GM18498 (cell line): ENCODE results near the gene THADA.
"Not testable (repeated sequence)": the region's sequence is repeated elsewhere in the genome, so short reads cannot be mapped to it uniquely, and the experiment has no call there.

ENCODE experiments used
- ATAC-seq: cut with Tn5 transposase; IDR thresholded peaks from one replicate; pipeline ENCODE4 v1.9.1; 2021; ENCODE audit warnings: mild to moderate bottlenecking, moderate library complexity; ENCODE audit not compliant: unreplicated experiment

The THADA gene, protein sequence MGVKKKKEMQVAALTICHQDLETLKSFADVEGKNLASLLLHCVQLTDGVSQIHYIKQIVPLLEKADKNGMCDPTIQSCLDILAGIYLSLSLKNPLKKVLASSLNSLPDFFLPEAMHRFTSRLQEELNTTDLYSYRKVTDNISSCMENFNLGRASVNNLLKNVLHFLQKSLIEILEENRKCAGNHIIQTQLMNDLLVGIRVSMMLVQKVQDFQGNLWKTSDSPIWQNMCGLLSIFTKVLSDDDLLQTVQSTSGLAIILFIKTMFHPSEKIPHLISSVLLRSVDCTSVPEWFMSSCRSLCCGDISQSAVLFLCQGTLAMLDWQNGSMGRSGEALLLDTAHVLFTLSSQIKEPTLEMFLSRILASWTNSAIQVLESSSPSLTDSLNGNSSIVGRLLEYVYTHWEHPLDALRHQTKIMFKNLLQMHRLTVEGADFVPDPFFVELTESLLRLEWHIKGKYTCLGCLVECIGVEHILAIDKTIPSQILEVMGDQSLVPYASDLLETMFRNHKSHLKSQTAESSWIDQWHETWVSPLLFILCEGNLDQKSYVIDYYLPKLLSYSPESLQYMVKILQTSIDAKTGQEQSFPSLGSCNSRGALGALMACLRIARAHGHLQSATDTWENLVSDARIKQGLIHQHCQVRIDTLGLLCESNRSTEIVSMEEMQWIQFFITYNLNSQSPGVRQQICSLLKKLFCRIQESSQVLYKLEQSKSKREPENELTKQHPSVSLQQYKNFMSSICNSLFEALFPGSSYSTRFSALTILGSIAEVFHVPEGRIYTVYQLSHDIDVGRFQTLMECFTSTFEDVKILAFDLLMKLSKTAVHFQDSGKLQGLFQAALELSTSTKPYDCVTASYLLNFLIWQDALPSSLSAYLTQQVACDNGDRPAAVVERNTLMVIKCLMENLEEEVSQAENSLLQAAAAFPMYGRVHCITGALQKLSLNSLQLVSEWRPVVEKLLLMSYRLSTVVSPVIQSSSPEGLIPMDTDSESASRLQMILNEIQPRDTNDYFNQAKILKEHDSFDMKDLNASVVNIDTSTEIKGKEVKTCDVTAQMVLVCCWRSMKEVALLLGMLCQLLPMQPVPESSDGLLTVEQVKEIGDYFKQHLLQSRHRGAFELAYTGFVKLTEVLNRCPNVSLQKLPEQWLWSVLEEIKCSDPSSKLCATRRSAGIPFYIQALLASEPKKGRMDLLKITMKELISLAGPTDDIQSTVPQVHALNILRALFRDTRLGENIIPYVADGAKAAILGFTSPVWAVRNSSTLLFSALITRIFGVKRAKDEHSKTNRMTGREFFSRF (N-terminal part only)

DNA sequence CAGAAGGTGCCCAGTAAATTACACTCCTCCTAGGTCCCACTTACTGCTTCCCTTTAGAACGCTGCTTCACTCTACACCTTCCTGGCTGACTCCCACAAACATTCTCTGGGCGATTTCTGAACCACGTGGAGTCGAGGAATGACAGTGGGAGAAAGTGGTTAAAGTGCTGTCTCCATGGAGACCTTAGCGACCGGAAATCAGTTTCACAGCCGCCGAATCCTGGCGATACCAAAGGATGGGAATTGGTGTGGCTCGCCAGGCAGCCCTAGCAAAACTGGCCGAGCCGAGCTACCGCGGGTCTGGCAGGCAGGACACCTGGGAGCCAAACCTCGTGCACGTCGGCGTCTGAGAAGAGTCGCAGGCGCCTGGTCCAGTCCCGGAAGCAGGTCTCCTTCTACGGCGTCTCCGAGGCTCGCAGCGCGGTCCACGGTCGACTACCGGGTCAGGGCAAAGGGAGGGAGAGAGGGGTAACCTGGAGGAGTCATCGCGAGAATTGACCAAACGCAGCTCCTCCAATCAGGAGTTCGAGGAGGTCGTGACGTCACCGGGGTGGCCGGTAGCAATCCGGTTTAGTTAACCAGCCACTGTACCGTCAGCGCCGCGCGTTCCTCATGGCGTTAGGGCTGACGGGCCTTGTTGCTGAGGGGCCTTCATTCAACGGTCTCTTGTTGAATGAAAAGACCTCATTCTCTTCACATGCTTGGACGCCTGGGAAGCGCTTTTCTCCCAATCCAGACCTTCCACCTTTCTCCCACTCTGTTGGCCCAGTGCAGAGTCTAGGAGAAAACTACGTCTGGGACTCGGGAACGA lies at the start of gene THADA:
TSS of gene THADA (minus strand) at position 436 of the 810 bp plus-strand sequence. CDS start 3,646 bp downstream, outside the sequence.
- ATAC-seq = peak; percentile 99

DNA sequence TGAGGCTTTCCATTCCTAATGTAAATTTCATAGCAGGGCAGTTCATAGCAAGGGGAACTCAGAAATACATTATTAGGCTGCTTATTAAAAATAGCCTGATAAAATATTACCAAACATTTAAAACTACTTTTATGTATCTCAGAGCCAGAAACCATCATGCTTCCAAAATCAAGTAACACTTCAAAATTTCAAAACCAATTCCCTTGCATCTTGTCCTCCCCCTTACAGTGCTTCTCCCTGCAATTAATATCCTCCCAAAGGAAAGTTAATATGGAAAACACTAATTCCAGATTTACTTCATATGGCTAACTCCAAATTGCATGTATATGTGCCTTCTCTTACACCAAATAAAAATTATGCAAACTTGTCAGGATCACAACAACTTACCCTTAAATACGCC lies 47.8 kb upstream of the THADA start:
- no peak for ATAC-seq

DNA sequence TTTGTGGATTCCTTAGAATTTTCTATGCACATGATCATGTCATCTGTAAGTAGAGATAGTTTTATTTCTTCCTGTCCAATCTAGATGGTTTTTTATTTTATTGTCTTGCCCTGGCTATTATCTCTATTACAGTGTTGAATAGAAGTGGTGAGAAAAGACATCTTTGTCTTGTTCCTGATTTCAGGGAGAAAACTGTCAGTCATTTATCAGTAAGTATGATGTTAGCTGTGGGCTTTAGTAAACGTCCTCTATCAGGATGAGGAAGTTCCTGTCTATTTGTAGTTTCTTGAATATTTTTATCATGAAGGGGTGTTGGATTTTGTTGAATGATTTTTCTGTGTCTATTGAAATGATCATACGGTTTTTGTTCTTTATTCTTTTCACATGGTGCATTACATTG lies 46.5 kb upstream of the THADA start:
- no peak for ATAC-seq

DNA sequence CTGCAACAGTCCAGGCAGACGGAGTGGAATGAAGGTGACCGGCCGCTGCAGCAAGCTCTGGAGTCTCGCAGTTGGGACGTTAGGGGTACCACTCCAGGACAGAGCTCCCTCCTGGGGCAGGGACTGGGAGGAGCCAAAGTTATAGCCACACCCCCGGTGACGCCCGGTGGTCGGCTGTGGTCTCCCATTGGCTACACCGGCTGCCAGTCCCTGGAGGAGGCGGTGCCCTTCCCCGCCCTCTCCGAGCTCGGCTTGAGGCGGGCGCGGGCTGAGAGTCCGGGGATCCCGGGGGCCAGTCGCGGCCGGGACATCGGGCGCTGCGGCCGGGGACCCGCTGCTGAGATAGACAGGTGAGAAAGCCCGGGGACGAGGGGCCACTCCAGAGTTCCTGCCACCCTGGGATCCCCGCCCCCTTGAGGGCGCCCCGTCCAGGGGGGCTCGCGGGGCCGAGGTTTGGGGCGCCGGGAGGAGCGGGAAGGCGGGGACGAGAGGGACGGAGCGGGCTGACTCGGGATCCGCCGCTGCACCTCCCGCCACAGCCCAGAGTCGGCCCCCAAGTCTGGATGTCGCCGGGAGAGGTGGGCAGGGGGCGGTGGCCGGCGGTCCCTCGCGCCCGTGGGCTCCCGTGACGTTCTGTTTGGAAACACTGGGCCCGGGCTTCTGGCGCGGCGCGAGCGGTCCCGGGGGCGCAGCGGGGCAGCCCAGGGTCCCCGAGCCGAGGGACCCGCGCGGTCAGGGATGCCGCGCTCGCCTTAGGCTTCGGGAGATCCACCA lies 41.4 kb upstream of the THADA start, which contains the start of gene PLEKHH2:
TSS of gene PLEKHH2 (plus strand) at position 231 of the 774 bp plus-strand sequence. CDS start 7,414 bp downstream, outside the sequence.
- ATAC-seq = peak; percentile 100

DNA sequence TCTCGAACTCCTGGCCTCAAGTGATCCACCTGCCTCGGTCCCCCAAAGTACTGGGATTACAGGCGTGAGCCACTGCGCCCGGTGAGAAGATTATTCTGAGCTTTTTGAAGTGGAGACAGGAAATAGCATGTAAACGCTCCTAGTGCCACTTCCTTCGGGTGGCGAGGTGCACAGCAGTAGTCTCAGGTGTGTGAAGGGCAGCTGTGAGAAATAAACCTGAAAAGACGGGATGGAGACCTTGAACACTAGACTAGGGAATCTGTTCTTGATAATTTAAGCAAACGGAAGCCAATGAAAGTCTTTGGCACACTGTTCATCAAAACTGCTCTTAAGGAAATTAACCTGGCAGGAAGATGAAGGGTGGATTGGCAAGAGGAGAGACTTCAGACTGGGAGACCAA lies 40.8 kb upstream of the THADA start:
- ATAC-seq = no peak

DNA sequence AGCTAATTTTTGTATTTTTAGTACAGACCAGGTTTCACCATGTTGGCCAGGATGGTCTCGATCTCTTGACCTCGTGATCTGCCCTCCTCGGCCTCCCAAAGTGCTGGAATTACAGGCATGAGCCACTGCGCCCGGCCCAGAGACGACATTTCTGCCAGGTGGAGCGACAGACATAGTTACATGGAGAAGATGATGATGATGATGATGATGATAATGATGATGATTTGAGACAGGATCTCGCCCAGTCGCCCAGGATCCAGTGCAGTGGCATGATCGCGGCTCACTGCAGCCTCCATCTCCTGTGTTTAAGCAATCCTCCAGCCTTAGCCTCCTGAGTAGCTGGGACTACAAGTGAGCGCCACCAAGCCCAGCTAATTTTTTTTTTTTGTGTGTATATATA lies 40.3 kb upstream of the THADA start:
- not testable (repeated sequence) for ATAC-seq

DNA sequence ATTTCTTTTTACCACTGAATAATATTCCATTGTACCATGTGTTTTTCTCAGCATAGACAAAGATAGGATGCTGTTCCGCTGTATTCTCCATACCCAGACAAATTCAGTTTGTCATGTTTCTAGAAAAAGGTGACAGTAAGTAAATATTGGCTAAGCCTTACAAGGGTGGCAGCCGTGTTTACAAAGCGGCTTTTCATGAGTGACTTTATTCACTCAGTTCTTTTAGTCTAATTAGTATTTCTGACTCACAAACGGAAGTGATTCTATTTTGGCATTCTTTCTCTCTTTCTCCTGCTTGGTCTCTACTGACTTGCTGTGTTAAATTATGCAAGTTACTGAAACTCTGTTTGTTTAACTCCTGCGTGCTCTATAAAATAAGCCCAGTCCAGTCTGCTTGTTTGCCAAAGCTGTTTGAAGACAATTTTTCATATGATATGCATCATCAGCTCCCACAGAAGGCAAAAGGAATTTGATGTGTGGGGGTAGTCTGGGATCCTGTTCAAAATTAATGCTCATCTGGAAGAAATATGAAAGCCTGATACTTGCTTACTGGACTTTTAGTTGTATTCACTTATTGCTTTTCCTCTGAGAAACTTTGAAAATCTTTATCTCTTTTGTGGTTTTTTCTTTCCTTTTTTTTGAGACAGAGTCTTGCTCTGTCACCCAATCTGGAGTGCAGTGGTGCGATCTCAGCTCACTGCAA lies 38.9 kb upstream of the THADA start:
- no peak for ATAC-seq

DNA sequence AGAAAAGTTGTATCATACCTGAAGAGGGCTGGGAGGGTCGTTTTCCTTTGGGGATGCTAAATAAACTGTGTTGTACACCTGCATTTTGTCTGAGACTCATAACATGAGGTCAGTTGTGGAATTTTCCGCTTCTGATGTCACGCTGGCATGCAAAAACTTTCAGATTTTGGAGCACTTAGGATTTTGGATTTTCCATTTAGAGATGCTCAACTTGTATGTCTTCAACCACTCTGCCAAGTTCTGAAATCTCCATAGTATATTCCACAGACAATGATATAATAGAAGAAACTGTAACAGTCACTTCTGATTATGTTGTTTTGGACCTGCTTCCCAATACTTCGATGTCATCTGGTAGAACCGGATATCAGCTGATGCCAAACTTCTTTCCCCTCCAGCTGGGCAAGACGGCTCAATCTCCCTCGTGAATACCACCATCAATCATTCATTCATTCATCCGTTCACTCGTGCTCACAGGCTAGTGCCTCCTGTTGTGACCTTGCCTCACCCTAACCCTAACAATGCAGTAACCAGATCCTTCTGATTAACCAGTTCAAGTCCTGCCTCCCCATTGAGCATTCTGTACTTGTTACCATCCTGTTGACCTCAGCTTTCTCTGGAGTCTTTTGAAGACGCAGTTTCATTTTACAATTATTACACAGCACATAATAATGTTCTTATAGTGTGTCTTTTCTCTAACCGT lies 35.9 kb upstream of the THADA start:
- no peak for ATAC-seq

DNA sequence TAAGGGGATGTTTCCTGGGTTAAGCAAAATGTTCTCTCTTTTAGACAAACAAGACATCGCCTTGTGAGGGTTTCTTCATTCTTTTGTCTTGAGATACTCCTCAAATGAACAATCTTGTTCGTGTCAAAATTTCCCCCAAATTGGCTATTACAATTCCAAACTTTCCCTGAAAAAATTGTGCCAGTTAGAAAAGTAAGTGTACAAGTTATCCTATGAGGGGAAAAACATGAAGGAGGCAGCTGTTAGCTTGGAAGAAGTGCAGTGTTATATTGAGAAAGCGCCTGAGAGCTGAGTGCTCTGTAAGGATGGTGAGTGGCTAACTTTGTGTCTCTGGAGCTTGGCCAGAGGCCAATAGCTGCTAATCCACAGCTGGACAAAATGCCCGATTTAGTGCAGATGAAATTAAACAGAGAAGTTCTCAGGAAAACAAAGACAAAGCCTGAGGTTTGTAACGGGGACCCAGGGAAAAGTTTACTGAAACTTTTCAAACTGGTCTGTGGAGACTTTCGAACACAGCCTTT lies 27.2 kb upstream of the THADA start:
- no peak for ATAC-seq

DNA sequence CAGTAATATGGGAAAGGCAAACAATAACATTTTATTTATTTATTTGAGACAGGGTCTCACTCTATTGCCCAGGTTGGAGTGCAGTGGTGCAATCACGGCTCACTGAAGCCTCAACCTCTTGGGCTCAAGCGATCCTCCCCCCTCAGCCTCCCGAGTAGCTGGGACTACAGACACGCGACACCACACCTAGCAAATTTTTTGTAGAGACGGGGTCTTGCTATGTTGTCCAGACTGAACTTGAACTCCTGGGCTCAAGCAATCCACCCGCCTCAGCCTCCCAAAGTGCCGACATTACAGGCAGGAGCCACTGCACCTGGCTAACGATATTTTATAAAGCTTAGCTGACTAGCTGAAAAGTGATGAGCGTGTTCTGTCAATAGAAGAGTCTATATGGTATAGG lies 23.7 kb upstream of the THADA start:
- ATAC-seq = no peak

DNA sequence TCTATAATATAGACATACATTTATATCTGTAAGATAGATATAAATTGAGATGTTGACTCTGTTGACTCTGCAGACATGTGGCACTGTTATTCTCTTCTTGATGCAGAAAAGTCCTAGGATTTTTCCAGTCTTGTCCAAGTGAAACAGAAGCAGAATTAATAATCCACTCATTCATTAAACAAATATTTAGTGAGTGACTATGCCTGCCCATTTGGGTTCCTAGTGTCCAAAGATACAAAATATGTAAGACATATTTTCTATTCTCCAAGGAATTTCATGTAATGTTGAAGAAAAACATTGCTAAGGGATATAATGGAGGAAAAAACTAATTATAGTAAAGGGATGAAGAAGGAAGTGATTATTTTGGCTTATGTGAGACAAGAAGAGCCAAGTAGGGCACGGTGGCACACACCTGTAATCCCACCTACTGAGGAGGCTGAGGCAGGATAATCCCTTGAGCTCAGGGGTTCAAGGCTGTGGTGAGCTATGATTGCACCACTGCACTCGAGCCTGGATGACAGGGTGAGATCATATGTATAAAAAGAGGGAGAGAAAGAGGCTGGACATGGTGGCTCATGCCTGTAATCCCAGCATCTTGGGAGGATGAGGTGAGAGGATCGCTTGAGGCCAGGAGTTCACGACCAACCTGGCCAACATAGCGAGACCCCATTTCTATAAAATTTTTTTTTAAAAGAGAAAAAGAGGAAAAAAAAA lies 21.3 kb upstream of the THADA start:
- no peak for ATAC-seq

DNA sequence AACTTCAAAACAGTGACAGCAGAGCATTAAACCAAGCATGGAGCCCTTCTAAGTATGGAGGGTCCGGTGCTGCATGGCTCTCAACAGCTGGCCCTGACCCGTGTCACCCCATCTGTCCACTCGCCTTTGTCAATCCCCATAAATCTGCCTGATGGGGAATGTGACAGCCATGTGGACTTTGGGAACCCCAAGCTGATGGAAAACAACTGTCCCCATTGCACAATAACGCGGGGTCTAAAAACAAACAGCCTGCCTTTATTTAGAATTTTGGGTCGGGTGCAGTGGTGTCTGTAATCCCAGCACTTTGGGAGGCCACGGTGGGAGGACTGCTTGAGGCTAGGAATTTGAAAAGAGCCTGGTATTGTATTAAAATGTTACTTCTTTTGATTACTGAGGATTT lies 17.1 kb upstream of the THADA start:
- no peak for ATAC-seq

DNA sequence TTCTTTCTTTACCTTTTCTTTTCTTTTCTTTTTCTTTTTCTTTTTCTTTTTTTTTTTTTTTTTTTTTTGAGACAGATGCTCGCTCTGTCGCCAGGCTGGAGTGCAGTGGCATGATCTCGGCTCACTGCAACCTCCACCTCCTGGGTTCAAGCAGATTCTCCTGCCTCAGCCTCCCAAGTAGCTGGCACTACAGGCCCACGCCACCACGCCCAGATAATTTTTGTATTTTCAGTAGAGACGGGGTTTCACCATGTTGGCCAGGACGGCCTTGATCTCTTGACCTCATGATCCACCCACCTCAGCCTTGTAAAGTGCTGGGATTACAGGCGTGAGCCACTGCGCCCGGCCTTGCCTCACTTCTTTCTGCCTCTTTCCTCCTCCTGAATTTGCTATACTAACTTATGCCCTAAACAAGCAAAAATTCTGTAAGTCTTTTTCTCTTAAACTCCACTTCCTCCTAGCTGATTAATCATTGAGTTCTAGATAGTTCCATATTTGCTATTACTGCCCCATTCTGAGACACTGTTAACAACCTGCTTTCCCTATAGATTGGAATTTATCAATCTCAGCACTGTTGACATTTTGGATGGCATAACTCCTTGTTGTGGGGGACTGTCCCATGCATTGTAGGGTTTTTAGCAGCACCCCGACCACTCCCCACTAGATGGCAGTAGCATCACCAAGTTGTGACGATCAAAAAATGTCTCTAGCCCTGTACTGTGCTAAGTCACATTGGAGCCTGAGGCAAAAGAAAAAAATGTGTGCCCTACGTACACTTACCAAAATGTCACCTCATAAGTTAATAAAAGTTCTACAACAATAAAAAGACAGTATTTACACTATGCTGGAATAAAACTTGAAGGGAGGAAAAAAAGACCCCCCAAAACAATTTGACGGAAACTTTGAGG lies 16.4 kb upstream of the THADA start:
- ATAC-seq = no peak

DNA sequence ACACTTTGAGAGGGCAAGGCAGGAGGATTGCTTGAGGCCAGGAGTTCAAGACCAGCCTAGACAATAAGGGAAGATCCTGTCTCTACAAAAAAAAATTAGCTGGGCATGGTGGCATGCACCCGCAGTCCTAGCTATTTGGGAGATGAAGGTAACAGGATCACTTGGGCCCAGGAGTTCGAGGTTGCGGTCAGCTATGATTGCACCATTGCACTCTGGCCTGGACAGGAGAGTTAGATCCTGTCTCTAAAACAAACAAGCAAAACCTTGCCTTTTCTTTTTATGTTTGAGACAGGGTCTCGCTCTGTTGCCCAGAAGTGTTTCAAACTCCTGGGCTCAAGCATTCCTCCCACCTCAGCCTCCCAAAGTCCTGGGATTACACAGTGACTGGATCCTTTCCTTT lies 14.5 kb upstream of the THADA start:
- no peak for ATAC-seq

DNA sequence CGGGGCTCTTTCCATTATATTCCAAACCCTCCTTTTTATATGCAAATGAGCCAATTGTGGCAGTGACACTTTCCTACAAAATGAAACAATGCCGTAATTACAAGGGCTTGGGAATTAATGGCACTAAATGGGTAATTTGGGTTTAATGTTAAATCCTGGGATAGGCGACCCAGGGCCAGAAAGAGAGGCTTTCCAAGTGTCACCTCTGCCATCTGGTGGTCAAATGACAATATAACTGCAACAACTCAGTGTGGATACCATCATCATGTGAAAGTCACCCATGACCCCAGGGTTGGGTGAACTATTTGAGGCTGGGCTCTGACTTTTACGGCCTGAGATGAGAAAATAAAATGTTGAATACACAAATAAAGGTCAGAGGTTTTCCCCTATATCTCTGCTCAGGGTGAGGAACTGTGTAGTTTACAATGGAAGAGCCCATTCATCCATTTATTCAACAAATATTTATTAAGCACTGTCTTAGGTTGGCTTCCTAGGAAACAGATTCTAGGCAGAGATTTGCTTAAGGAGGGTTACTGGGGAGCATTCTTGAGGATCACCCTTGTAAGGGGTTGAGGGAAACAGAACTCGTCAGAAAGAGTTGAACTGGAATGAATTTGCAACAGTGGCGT lies 13.6 kb upstream of the THADA start:
- peak; percentile 63 for ATAC-seq

DNA sequence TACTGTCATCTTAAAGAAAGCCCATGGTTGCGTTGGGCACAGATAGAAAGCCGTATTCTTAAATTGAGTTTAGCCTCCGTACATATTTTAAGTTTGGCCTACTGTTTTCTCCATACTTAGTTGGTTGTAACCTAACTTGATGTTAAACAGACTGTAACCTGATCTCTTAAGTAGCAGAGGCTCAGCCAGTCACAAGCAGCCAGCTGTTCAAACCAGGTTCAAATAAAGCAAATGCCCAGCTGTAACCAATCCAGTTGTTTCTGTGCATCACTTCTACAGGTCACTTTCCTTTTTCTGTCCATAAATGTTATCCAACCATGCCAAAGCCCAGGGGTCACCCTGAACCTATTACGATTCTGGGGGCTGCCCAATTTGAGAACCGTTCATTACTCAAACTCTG lies 10.0 kb upstream of the THADA start:
- no peak for ATAC-seq
